Smooth muscle cell of trachea (primary cell): ENCODE measurements around the gene CRX. TPM values are rescaled to one million over a fixed set of nuclear protein-coding genes. Genes with fewer than 3 reads are reported as not detected.

Source experiments
- total RNA-seq: library from RNA; depleted of rRNA; stranded (reverse); fragments of >200 nt; gene quantifications from 2 replicates; pipeline ENCODE4 v1.2.1, GENCODE V29; 2014

CRX gene
- total RNA-seq, result not detected in 2 replicates

GRCh38 chr19:47821460-47822020, at the start of gene CRX:
CRX (plus strand) TSS chr19:47821937; CDS start chr19:47834444, 12,507 bp downstream.

GRCh38 chr19:47778049-47778953, 43.4 kb upstream of the CRX start, which contains the start of gene SELENOW:
SELENOW (plus strand) TSS chr19:47778703; CDS start chr19:47778786, 83 bp downstream.

GRCh38 chr19:47804451-47804850, 17.3 kb upstream of the CRX start, which contains the start of gene TPRX1:
TPRX1 (minus strand) TSS chr19:47804551; CDS start chr19:47804539, 12 bp downstream.

GRCh38 chr19:47858646-47859285, 37.0 kb downstream of the CRX start, which contains the start of gene TPRX2:
TPRX2 (plus strand) TSS chr19:47859235; CDS start chr19:47859247, 12 bp downstream.

GRCh38 chr19:47886010-47886559, 64.3 kb downstream of the CRX start, which contains the start of gene SULT2A1:
SULT2A1 (minus strand) TSS chr19:47886315; CDS start chr19:47886257, 58 bp downstream.

Other genes starting within 250 kb of the CRX start
- gene ZNF541, start 248.8 kb upstream of the CRX start, total RNA-seq, result under 0.01 TPM in 1 of 2 replicates, not detected in the other
- 5.8 and 10.3 TPM in 2 replicates for gene BICRA, start 212.8 kb upstream of the CRX start, total RNA-seq
- gene EHD2, start 108.5 kb upstream of the CRX start, total RNA-seq, result 244 and 347 TPM in 2 replicates
- gene NOP53, start 76.4 kb upstream of the CRX start, total RNA-seq, result 71.7 and 79.7 TPM in 2 replicates
- 217 and 234 TPM in 2 replicates for gene SELENOW, start 43.2 kb upstream of the CRX start, total RNA-seq
- not detected in 2 replicates for gene TPRX1, start 17.4 kb upstream of the CRX start, total RNA-seq
- not detected in 2 replicates for gene TPRX2, start 37.3 kb downstream of the CRX start, total RNA-seq
- gene SULT2A1, start 64.4 kb downstream of the CRX start, total RNA-seq, result not detected in 2 replicates
- gene BSPH1, start 170.2 kb downstream of the CRX start, total RNA-seq, result not detected in 2 replicates
- not detected in 2 replicates for gene ELSPBP1, start 172.7 kb downstream of the CRX start, total RNA-seq
- gene CABP5, start 222.1 kb downstream of the CRX start, total RNA-seq, result not detected in 2 replicates